Keratinocyte (primary cell): ENCODE results near the gene CCBE1. TPM values are rescaled to one million over a fixed set of nuclear protein-coding genes. Genes with fewer than 3 reads are reported as not detected.

Experiments used
- DNase-seq: peaks from one replicate; pipeline ENCODE4 v3.0.0-alpha.2; 2011; ENCODE audit warnings: low read depth, missing footprints, low spot score
- FAIRE-seq: peaks from 2 replicates; lab custom pipeline; 2011; peaks lifted over from hg19 to GRCh38; lab: Jason Lieb, UNC
- H2AFZ ChIP-seq: 2 replicates; pipeline ENCODE4 v1.6.0; 2012; ENCODE audit warnings: low read length, control low read depth, inconsistent platforms; ENCODE audit not compliant: control insufficient read depth
- H3K27ac ChIP-seq: 2 replicates; pipeline ENCODE4 v1.5.1; 2011; ENCODE audit warnings: low read length; ENCODE audit not compliant: control insufficient read depth, insufficient read depth
- H3K27me3 ChIP-seq: 3 replicates; pipeline ENCODE4 v1.6.0; 2011; ENCODE audit warnings: low read length; ENCODE audit not compliant: control insufficient read depth, insufficient read depth; ENCODE audit errors: extremely low read depth
- H3K36me3 ChIP-seq, 2 experiments: 2 replicates in 1 of 2; 3 replicates in 1 of 2; pipeline ENCODE4 v1.5.1; 2011; ENCODE audit warnings: low read length in 2 of 2, mild to moderate bottlenecking in 1 of 2; ENCODE audit not compliant: control insufficient read depth in 2 of 2, insufficient read depth in 2 of 2; ENCODE audit errors: extremely low read depth in 1 of 2
- H3K4me1 ChIP-seq: 3 replicates; pipeline ENCODE4 v1.5.1; 2011; ENCODE audit warnings: low read length; ENCODE audit not compliant: control insufficient read depth, insufficient read depth; ENCODE audit errors: extremely low read depth
- H3K4me2 ChIP-seq: 3 replicates; pipeline ENCODE4 v1.6.0; 2011; ENCODE audit warnings: low read depth, low read length; ENCODE audit not compliant: control insufficient read depth, insufficient read depth; ENCODE audit errors: extremely low read depth
- H3K4me3 ChIP-seq, 3 experiments: fragments of 200-600 bp in 1 of 3; sonication (generic) in 1 of 3; 2 replicates in 2 of 3; 3 replicates in 1 of 3; pipeline ENCODE4 v1.5.1; 2011 to 2016; ENCODE audit warnings: low read length in 3 of 3, mild to moderate bottlenecking in 3 of 3, control low read depth in 2 of 3, inconsistent platforms in 1 of 3, low read depth in 1 of 3, mixed read lengths in 1 of 3, mixed run types in 1 of 3, moderate library complexity in 1 of 3; ENCODE audit not compliant: control insufficient read depth in 2 of 3, insufficient read depth in 2 of 3; ENCODE audit errors: extremely low read depth in 1 of 3
- H3K79me2 ChIP-seq: 2 replicates; pipeline ENCODE4 v1.6.0; 2012; ENCODE audit warnings: low read length; ENCODE audit not compliant: control insufficient read depth, insufficient read depth
- H3K9ac ChIP-seq: 3 replicates; pipeline ENCODE4 v1.6.0; 2011; ENCODE audit warnings: low read length; ENCODE audit not compliant: control insufficient read depth, insufficient read depth; ENCODE audit errors: extremely low read depth
- H3K9me1 ChIP-seq: 3 replicates; pipeline ENCODE4 v1.6.0; 2011; ENCODE audit warnings: low read length; ENCODE audit not compliant: control insufficient read depth, insufficient read depth; ENCODE audit errors: extremely low read depth
- H3K9me3 ChIP-seq: 2 replicates; pipeline ENCODE4 v1.5.1; 2012; ENCODE audit warnings: low read depth, low read length; ENCODE audit not compliant: control insufficient read depth
- H4K20me1 ChIP-seq: 3 replicates; pipeline ENCODE4 v1.6.0; 2011; ENCODE audit warnings: low read length; ENCODE audit not compliant: control insufficient read depth, insufficient read depth; ENCODE audit errors: extremely low read depth
- CTCF ChIP-seq, 3 experiments: IDR thresholded peaks in 1 of 3; conservative IDR thresholded peaks in 1 of 3; optimal IDR thresholded peaks in 1 of 3; 2 replicates in 2 of 3; 3 replicates in 1 of 3; pipeline versions ENCODE3 to v1.5.1; 2011; ENCODE audit warnings: low read length in 3 of 3, mild to moderate bottlenecking in 3 of 3, moderate library complexity in 2 of 3, control low read depth in 1 of 3, inconsistent platforms in 1 of 3; ENCODE audit not compliant: insufficient read depth in 2 of 3; ENCODE audit errors: extremely low read depth in 1 of 3
- EZH2 ChIP-seq: IDR thresholded peaks from one replicate; pipeline ENCODE4 v1.6.1; 2012; ENCODE audit warnings: inconsistent platforms, mild to moderate bottlenecking, low read length, moderate library complexity
- dilution Hi-C: fragments of 300-500 bp; cut with MboI; formaldehyde crosslinking; loops from one replicate; pipeline ENCODE4 v1.7.0; 2020; ENCODE audit warnings: low sequenced_read_pairs; ENCODE audit not compliant: extremely low pct_ligation_motif_present
- polyA plus RNA-seq, 5 experiments: library from polyadenylated mRNA; depleted of rRNA in 3 of 5; stranded (reverse) in 3 of 5; stranded (forward) in 1 of 5; unstranded in 1 of 5; fragments of >200 nt; gene quantifications; 1 replicate in 1 of 5; 2 replicates in 3 of 5; 3 replicates in 1 of 5; pipeline versions ENCODE4 v1.2.1 to v1.2.3, GENCODE V29; 2011 to 2012; ENCODE audit warnings: missing spikeins in 2 of 5, low read depth in 1 of 5, low replicate concordance in 1 of 5

CCBE1 gene
- polyA plus RNA-seq, 1 donor (not counting 4 experiments of a cell fraction or from before 2014, with no cell fraction given) = 20.1 TPM

GRCh38 chr18:59512025-59512755 lies 185.0 kb downstream of the CCBE1 start:
- Histone ChIP-seq H3K4me2 (peak overlapping the region; percentile 68), H3K27me3 (no peaks in the 10 kb centered on the region), H3K9ac (no peak overlapping the region), H3K4me3 (no peak overlapping the region), H3K79me2 (no peaks in the 10 kb centered on the region), H3K4me1 (peaks cover 15% of the 10 kb centered on the region), H3K9me1 (no peaks in the 10 kb centered on the region), H3K9me3 (no peaks in the 10 kb centered on the region), H3K36me3 (no peaks in the 10 kb centered on the region), H2AFZ (no peak overlapping the region), H3K27ac (no peak overlapping the region), H4K20me1 (no peaks in the 10 kb centered on the region)
- no peak for DNase-seq
- dilution Hi-C loops = no loop called here
- TF ChIP-seq CTCF (optimal IDR thresholded peaks at IDR 0.05 in 1 of 3, IDR thresholded peaks at IDR 0.05 in 1 of 3, conservative IDR thresholded peaks at IDR 0.05 in 1 of 3; ENCODE audit: extremely low read depth in 1 of 3, insufficient read depth in 2 of 3, low read length in 3 of 3) (no peak), EZH2 (no peak)
- peak; percentile 93 for FAIRE-seq

GRCh38 chr18:59509481-59510442 lies 187.5 kb downstream of the CCBE1 start:
- H3K27me3 ChIP-seq = no peaks in the 10 kb centered on the region

More at GRCh38 chr18:59509481-59510442, 187.5 kb downstream of the CCBE1 start:
- Histone ChIP-seq H4K20me1 (no peaks in the 10 kb centered on the region), H3K4me2 (no peak overlapping the region), H3K4me3 (no peak overlapping the region), H2AFZ (no peak overlapping the region), H3K9ac (no peak overlapping the region), H3K9me1 (no peaks in the 10 kb centered on the region), H3K4me1 (peaks cover 15% of the 10 kb centered on the region), H3K79me2 (no peaks in the 10 kb centered on the region), H3K27ac (no peak overlapping the region), H3K9me3 (no peaks in the 10 kb centered on the region), H3K36me3 (no peaks in the 10 kb centered on the region)
- no peak for FAIRE-seq
- TF ChIP-seq EZH2 = no peak
- TF ChIP-seq CTCF (optimal IDR thresholded peaks at IDR 0.05 in 1 of 3, IDR thresholded peaks at IDR 0.05 in 1 of 3, conservative IDR thresholded peaks at IDR 0.05 in 1 of 3; ENCODE audit: extremely low read depth in 1 of 3, insufficient read depth in 2 of 3, low read length in 3 of 3) = no peak
- no peak for DNase-seq
- dilution Hi-C loops = no loop called here
